ENCODE measurements around the gene MRPL32. TPM values are rescaled to one million over a fixed set of nuclear protein-coding genes. Genes with fewer than 3 reads are reported as not detected.

MRPL32 gene
- total and polyA plus RNA-seq, 2 of the 13 experiments (the other 11 are each of a cell fraction or from before 2014, with no cell fraction given) = 39.0 to 81.2 TPM

GRCh38 chr7:42914421-42915045, 17.6 kb upstream of the MRPL32 start:
- intact Hi-C loops (cut with micrococcal nuclease; ENCODE audit: unreplicated experiment) (no loop called here), in situ Hi-C loops (cut with HindIII; ENCODE audit: extremely low pct_ligation_motif_present, low pct_unique_long_range_greater_than_20kb) (no loop called here)
- no peak for TF ChIP-seq MYNN (CRISPR knock-in tag; IDR thresholded peaks at IDR 0.05; ENCODE audit: low read depth)
- TF ChIP-seq PHB2 (IDR thresholded peaks at IDR 0.05; ENCODE audit: partially characterized antibody) = no peak
- no peak for TF ChIP-seq TSC22D2 (CRISPR knock-in tag; IDR thresholded peaks at IDR 0.05; ENCODE audit: borderline replicate concordance)
- no peak for TF ChIP-seq ZBTB26 (CRISPR knock-in tag; IDR thresholded peaks at IDR 0.05; ENCODE audit: borderline replicate concordance)
- no peak for TF ChIP-seq ZNF282 (IDR thresholded peaks at IDR 0.05; ENCODE audit: partially characterized antibody)
- TF ChIP-seq ZNF691 (CRISPR knock-in tag; IDR thresholded peaks at IDR 0.05; ENCODE audit: borderline replicate concordance, low read depth) = no peak
- TF ChIP-seq NR2F6 (IDR thresholded peaks at IDR 0.05) = no peak
- no peak for TF ChIP-seq NR2F6 (CRISPR knock-in tag; IDR thresholded peaks at IDR 0.05)
- TF ChIP-seq ZSCAN12 (CRISPR knock-in tag; IDR thresholded peaks at IDR 0.05) = no peak
- TF ChIP-seq BRF2 (CRISPR knock-in tag; IDR thresholded peaks at IDR 0.05) = no peak
- no peak for TF ChIP-seq NFE2L2 (IDR thresholded peaks at IDR 0.05; ENCODE audit: low read length)
- TF ChIP-seq ATF3 (CRISPR knock-in tag; IDR thresholded peaks at IDR 0.05) = no peak
- TF ChIP-seq RNF2 (conservative IDR thresholded peaks at IDR 0.05; ENCODE audit: low read depth) = no peak
- no peak for TF ChIP-seq NCOA1 (CRISPR knock-in tag; IDR thresholded peaks at IDR 0.05)
- TF ChIP-seq KLF15 (CRISPR knock-in tag; IDR thresholded peaks at IDR 0.05; ENCODE audit: borderline replicate concordance) = no peak
- TF ChIP-seq ZNF460 (CRISPR knock-in tag; IDR thresholded peaks at IDR 0.05; ENCODE audit: borderline replicate concordance) = no peak
- no peak overlapping the region for H3K4me3 ChIP-seq (replicated peaks in 1 of 3; ENCODE audit: insufficient read depth in 1 of 3, low read depth in 2 of 3, low read length in 3 of 3)
- H3K27ac ChIP-seq (ENCODE audit: extremely low read length, insufficient read depth, low read length) = no peak overlapping the region
- H3K9ac ChIP-seq (ENCODE audit: insufficient read depth, low read depth, low read length) = no peak overlapping the region
- DNase-seq (ENCODE audit: low spot score) = no peak
- no peaks in the 10 kb centered on the region; a peak in 1 of 5 replicates for H3K27me3 ChIP-seq (ENCODE audit: control insufficient read depth in 1 of 2, insufficient read depth in 2 of 2, low read length in 2 of 2)
- FAIRE-seq = no peak
- BruUV-seq (replicated peaks) = no TSS peak
- CTCF ChIA-PET (ENCODE audit: low intra/inter-chr PET ratio, low total read pairs) = no interaction called here
- H3K4me1 ChIP-seq (ENCODE audit: insufficient read depth, low read length) = peaks cover 24% of the 10 kb centered on the region
- H3K9me3 ChIP-seq (ENCODE audit: low read length) = no peaks in the 10 kb centered on the region
- POLR2A ChIA-PET = interaction anchor here (1.7 kb wide), 1 partner anchor 17 kb away, joined by 4 read pairs; the partner anchor contains the start of genes MRPL32 and PSMA2
- H3K4me2 ChIP-seq (ENCODE audit: low read depth, low read length) = no peak overlapping the region
- no peaks in the 10 kb centered on the region for H3K79me2 ChIP-seq (ENCODE audit: insufficient read depth, low read length)
- ATAC-seq = no peak
- peaks cover 11 to 31% of the 10 kb centered on the region in 2 experiments; a peak in 4 of 5 replicates for H3K36me3 ChIP-seq (replicated peaks in 1 of 2; ENCODE audit: control insufficient read depth in 1 of 2, insufficient read depth in 2 of 2, low read length in 2 of 2)
- no peak overlapping the region for H2AFZ ChIP-seq (ENCODE audit: low read length)
- H4K20me1 ChIP-seq (ENCODE audit: insufficient read depth, low read length) = no peaks in the 10 kb centered on the region
- 71% methylated on average over 4 of the region's 5 CpGs for WGBS (ENCODE audit: low lambda C conversion rate)
